ENCODE measurements around the gene TTLL3. TPM values are rescaled to one million over a fixed set of nuclear protein-coding genes. Genes with fewer than 3 reads are reported as not detected.

TTLL3 gene
- total and polyA plus RNA-seq, 4 experiments from 2014 or later = 3.0 to 91.7 (median 43.6) TPM

GRCh38 chr3:9855594-9855993 lies 45.5 kb downstream of the TTLL3 start:
- Histone ChIP-seq H3K27ac (ENCODE audit: low read depth, low read length) (no peak overlapping the region), H3K4me3 (ENCODE audit: low read length in 2 of 2) (no peak overlapping the region), H3K4me1 (ENCODE audit: insufficient read depth, low read length) (no peaks in the 10 kb centered on the region), H3K9me3 (ENCODE audit: control insufficient read depth in 1 of 2, low read length in 2 of 2) (no peaks in the 10 kb centered on the region), H3K36me3 (ENCODE audit: insufficient read depth, low read length) (no peaks in the 10 kb centered on the region), H3K27me3 (ENCODE audit: insufficient read depth, low read length) (no peaks in the 10 kb centered on the region)
- H3K9me3 Mint-ChIP-seq = no peaks in the 10 kb centered on the region
- POLR2A ChIA-PET (ENCODE audit: partially characterized antibody) = no interaction called here
- H3K4me1 Mint-ChIP-seq = peaks cover 2 to 14% (median 6%) of the 10 kb centered on the region in 4 donors
- H3K27ac Mint-ChIP-seq = no peak overlapping the region
- DNase-seq = no peak
- CTCF ChIA-PET (ENCODE audit: partially characterized antibody) = interaction anchor here (1.2 kb wide), 1 partner anchor 91 kb away, joined by 3 read pairs; no protein-coding TSS in a partner anchor
- no peaks in the 10 kb centered on the region for H3K36me3 Mint-ChIP-seq
- peaks cover 2 to 5% of the 10 kb centered on the region in 2 donors for H3K27me3 Mint-ChIP-seq
- intact Hi-C loops (cut with micrococcal nuclease) = no loop called here
- H3K4me3 Mint-ChIP-seq = no peak overlapping the region

DNA sequence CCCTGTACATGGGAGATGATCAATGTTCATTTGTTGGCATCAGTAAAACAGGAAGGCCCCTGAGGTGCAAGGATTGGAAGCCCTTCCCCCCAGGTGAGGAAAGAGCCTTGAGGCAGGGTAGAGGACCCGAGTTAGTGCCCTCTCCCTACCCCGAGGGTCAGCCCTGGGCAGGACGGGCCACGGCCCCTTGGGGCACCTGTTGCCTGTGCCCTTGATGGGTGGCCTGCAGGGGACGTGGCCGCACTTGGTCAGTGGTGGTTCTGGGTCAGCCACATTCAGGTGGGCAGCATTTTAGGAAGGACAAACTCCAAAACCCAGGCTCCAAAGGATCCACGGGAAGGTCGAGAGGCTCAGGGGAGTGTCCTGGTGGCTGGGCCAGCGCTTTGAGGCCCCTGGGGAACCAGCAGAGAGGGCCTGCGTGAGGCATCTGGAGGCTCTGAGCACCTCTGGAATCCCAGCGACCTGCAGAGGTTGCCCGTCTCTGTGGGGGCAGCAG lies 49.5 kb downstream of the TTLL3 start:
- H3K4me3 Mint-ChIP-seq = no peak overlapping the region
- no peak overlapping the region for H3K27ac Mint-ChIP-seq
- H3K27me3 ChIP-seq (ENCODE audit: insufficient read depth, low read length) = peaks cover 7% of the 10 kb centered on the region
- intact Hi-C loops (cut with micrococcal nuclease) = no loop called here
- DNase-seq = no peak
- ChIA-PET POLR2A (ENCODE audit: partially characterized antibody) (interaction anchor here (1.3 kb wide), 1 partner anchor 74 kb away, joined by 3 read pairs; the partner anchor contains the start of gene CRELD1), CTCF (ENCODE audit: partially characterized antibody) (no interaction called here)
- no peak overlapping the region for H3K4me3 ChIP-seq (ENCODE audit: low read length in 2 of 2)
- H3K4me1 ChIP-seq (ENCODE audit: insufficient read depth, low read length) = no peaks in the 10 kb centered on the region
- peaks cover 6 to 8% of the 10 kb centered on the region in 2 donors for H3K27me3 Mint-ChIP-seq
- no peak overlapping the region for H3K27ac ChIP-seq (ENCODE audit: low read depth, low read length)
- H3K36me3 Mint-ChIP-seq = no peaks in the 10 kb centered on the region
- H3K9me3 ChIP-seq (ENCODE audit: control insufficient read depth in 1 of 2, low read length in 2 of 2) = no peaks in the 10 kb centered on the region
- H3K36me3 ChIP-seq (ENCODE audit: insufficient read depth, low read length) = no peaks in the 10 kb centered on the region
- H3K4me1 Mint-ChIP-seq = peaks cover 0 to 4% (median 1%) of the 10 kb centered on the region in 4 donors
- H3K9me3 Mint-ChIP-seq = no peaks in the 10 kb centered on the region

GRCh38 chr3:9861201-9861600 lies 51.1 kb downstream of the TTLL3 start:
- no peaks in the 10 kb centered on the region for H3K9me3 Mint-ChIP-seq
- Histone ChIP-seq H3K4me1 (ENCODE audit: insufficient read depth, low read length) (no peaks in the 10 kb centered on the region), H3K9me3 (ENCODE audit: control insufficient read depth in 1 of 2, low read length in 2 of 2) (no peaks in the 10 kb centered on the region), H3K4me3 (ENCODE audit: low read length in 2 of 2) (no peak overlapping the region), H3K27me3 (ENCODE audit: insufficient read depth, low read length) (peaks cover 7% of the 10 kb centered on the region), H3K36me3 (ENCODE audit: insufficient read depth, low read length) (no peaks in the 10 kb centered on the region), H3K27ac (ENCODE audit: low read depth, low read length) (no peak overlapping the region)
- H3K4me3 Mint-ChIP-seq = no peak overlapping the region
- H3K27ac Mint-ChIP-seq = no peak overlapping the region
- intact Hi-C loops (cut with micrococcal nuclease) = no loop called here
- H3K27me3 Mint-ChIP-seq = peaks cover 5 to 8% of the 10 kb centered on the region in 2 donors
- ChIA-PET CTCF (ENCODE audit: partially characterized antibody) (no interaction called here), POLR2A (ENCODE audit: partially characterized antibody) (no interaction called here)
- no peak for DNase-seq
- peaks cover 0 to 4% (median 0%) of the 10 kb centered on the region in 4 donors for H3K4me1 Mint-ChIP-seq
- H3K36me3 Mint-ChIP-seq = no peaks in the 10 kb centered on the region

DNA sequence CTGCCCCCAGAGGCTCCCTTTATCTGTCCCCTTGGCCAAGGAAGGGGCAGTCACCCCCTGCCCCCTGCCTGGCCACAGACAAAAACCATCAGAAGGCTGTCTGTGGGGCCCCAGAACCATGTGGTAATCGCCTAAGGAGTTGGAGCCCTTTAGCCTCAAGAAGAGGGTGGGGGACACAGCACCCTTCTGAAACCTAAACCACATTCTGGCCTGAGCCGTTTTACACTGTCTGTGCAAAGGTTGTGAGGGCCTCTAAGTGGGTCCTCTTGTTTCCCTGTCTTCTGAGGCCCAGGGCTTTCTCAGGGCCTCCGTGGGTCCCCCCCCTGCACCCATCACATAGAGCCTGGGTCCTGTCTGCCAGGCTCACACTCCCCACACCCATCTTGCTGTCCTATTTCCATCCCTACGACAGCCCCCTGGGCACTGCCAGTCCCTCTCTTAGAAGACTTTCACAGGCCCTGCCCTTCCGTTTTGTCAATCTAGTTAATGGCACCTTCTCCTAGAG lies 51.6 kb downstream of the TTLL3 start:
- Mint-ChIP-seq H3K4me1 (peaks cover 0 to 4% (median 0%) of the 10 kb centered on the region in 4 donors), H3K27ac (peak overlapping the region in 1 of 7 donors; percentile 11), H3K36me3 (no peaks in the 10 kb centered on the region), H3K9me3 (no peaks in the 10 kb centered on the region), H3K27me3 (peaks cover 5 to 8% of the 10 kb centered on the region in 2 donors), H3K4me3 (no peak overlapping the region)
- intact Hi-C loops (cut with micrococcal nuclease) = no loop called here
- no peaks in the 10 kb centered on the region for H3K4me1 ChIP-seq (ENCODE audit: insufficient read depth, low read length)
- peaks cover 7% of the 10 kb centered on the region for H3K27me3 ChIP-seq (ENCODE audit: insufficient read depth, low read length)
- DNase-seq = no peak
- ChIA-PET POLR2A (ENCODE audit: partially characterized antibody) (no interaction called here), CTCF (ENCODE audit: partially characterized antibody) (no interaction called here)
- no peaks in the 10 kb centered on the region for H3K9me3 ChIP-seq (ENCODE audit: control insufficient read depth in 1 of 2, low read length in 2 of 2)
- no peaks in the 10 kb centered on the region for H3K36me3 ChIP-seq (ENCODE audit: insufficient read depth, low read length)
- H3K27ac ChIP-seq (ENCODE audit: low read depth, low read length) = no peak overlapping the region
- no peak overlapping the region for H3K4me3 ChIP-seq (ENCODE audit: low read length in 2 of 2)

GRCh38 chr3:9862391-9863057 lies 52.5 kb downstream of the TTLL3 start:
- Histone ChIP-seq H3K9me3 (ENCODE audit: control insufficient read depth in 1 of 2, low read length in 2 of 2) (no peaks in the 10 kb centered on the region), H3K27ac (ENCODE audit: low read depth, low read length) (no peak overlapping the region), H3K36me3 (ENCODE audit: insufficient read depth, low read length) (no peaks in the 10 kb centered on the region), H3K27me3 (ENCODE audit: insufficient read depth, low read length) (peaks cover 7% of the 10 kb centered on the region), H3K4me3 (ENCODE audit: low read length in 2 of 2) (no peak overlapping the region), H3K4me1 (ENCODE audit: insufficient read depth, low read length) (no peaks in the 10 kb centered on the region)
- intact Hi-C loops (cut with micrococcal nuclease) = no loop called here
- POLR2A ChIA-PET (ENCODE audit: partially characterized antibody) = no interaction called here
- Mint-ChIP-seq H3K27ac (no peak overlapping the region), H3K9me3 (no peaks in the 10 kb centered on the region), H3K4me1 (peaks cover 0 to 4% (median 0%) of the 10 kb centered on the region in 4 donors), H3K36me3 (no peaks in the 10 kb centered on the region), H3K4me3 (peak overlapping the region in 3 of 8 donors; percentile 28 to 73 (median 59)), H3K27me3 (peaks cover 5 to 8% of the 10 kb centered on the region in 2 donors)
- DNase-seq = peak in 3 of 5 donors; percentile 13 to 19 (median 15)
- CTCF ChIA-PET (ENCODE audit: partially characterized antibody) = no interaction called here

GRCh38 chr3:9863058-9863772 lies 53.2 kb downstream of the TTLL3 start:
- CTCF ChIA-PET (ENCODE audit: partially characterized antibody) = no interaction called here
- no peaks in the 10 kb centered on the region for H3K9me3 Mint-ChIP-seq
- H3K4me3 Mint-ChIP-seq = no peak overlapping the region
- Histone ChIP-seq H3K36me3 (ENCODE audit: insufficient read depth, low read length) (no peaks in the 10 kb centered on the region), H3K27me3 (ENCODE audit: insufficient read depth, low read length) (peaks cover 7% of the 10 kb centered on the region), H3K4me3 (ENCODE audit: low read length in 2 of 2) (no peak overlapping the region), H3K27ac (ENCODE audit: low read depth, low read length) (no peak overlapping the region), H3K4me1 (ENCODE audit: insufficient read depth, low read length) (no peaks in the 10 kb centered on the region), H3K9me3 (ENCODE audit: control insufficient read depth in 1 of 2, low read length in 2 of 2) (no peaks in the 10 kb centered on the region)
- H3K4me1 Mint-ChIP-seq = peaks cover 0 to 4% (median 0%) of the 10 kb centered on the region in 4 donors
- H3K36me3 Mint-ChIP-seq = no peaks in the 10 kb centered on the region
- peaks cover 5 to 8% of the 10 kb centered on the region in 2 donors for H3K27me3 Mint-ChIP-seq
- no peak for DNase-seq
- no peak overlapping the region for H3K27ac Mint-ChIP-seq
- intact Hi-C loops (cut with micrococcal nuclease) = no loop called here
- POLR2A ChIA-PET (ENCODE audit: partially characterized antibody) = no interaction called here

Measured in CD4-positive, alpha-beta memory T cell (primary cell).